Thyroid gland (tissue), 4 donors: ENCODE measurements around the gene SLC12A5.

Source experiments
- CTCF ChIP-seq, 6 experiments: fragments of 200-600 bp in 3 of 6; fragments of 450-650 bp in 3 of 6; sonication (generic) in 3 of 6; IDR thresholded peaks; one replicate each; pipeline ENCODE4 v1.5.1; 2016 to 2019; ENCODE audit warnings: antibody characterized with exemption in 6 of 6, mild to moderate bottlenecking in 2 of 6, inconsistent platforms in 1 of 6, moderate library complexity in 1 of 6
- POLR2A ChIP-seq, 2 donors: fragments of 450-650 bp; IDR thresholded peaks; one replicate each; pipeline ENCODE4 v1.6.1; 2017; ENCODE audit warnings: antibody characterized with exemption in 2 of 2, mild to moderate bottlenecking in 2 of 2, moderate library complexity in 1 of 2

GRCh38 chr20:46001498-46001897 lies 27.5 kb upstream of the SLC12A5 start:
- TF ChIP-seq CTCF (IDR thresholded peaks at IDR 0.05) (no peak), POLR2A (IDR thresholded peaks at IDR 0.05) (no peak)
